GM12878 (cell line): ENCODE measurements around the gene GAPT.

Experiments used
- BCL11A ChIP-seq: IDR thresholded peaks from 2 replicates; pipeline ENCODE4 v1.6.1; 2011; ENCODE audit warnings: low read depth, low read length
- BHLHE40 ChIP-seq, 2 experiments: fragments of 450-650 bp in 1 of 2; IDR thresholded peaks; 2 replicates each; pipeline ENCODE4 v1.6.1; 2011 to 2017; ENCODE audit warnings: low read depth in 2 of 2, borderline replicate concordance in 1 of 2, improper control_type of control experiment in 1 of 2, low read length in 1 of 2, mild to moderate bottlenecking in 1 of 2
- BRCA1 ChIP-seq: IDR thresholded peaks from 2 replicates; pipeline ENCODE4 v1.6.1; 2011; ENCODE audit warnings: low read depth, low read length, improper control_type of control experiment
- CTCF ChIP-seq, 3 experiments: IDR thresholded peaks in 2 of 3; conservative IDR thresholded peaks in 1 of 3; 2 replicates each; pipeline ENCODE4 v1.5.1; 2011; ENCODE audit warnings: low read depth in 3 of 3, low read length in 3 of 3, mild to moderate bottlenecking in 3 of 3, control low read depth in 2 of 3, moderate library complexity in 2 of 3, inconsistent platforms in 1 of 3, mixed read lengths in 1 of 3; ENCODE audit not compliant: control insufficient read depth in 2 of 3, insufficient read depth in 1 of 3; ENCODE audit errors: extremely low read depth in 1 of 3
- NFXL1 ChIP-seq: fragments of 450-650 bp; IDR thresholded peaks from 2 replicates; pipeline ENCODE4 v1.6.1; 2017; ENCODE audit warnings: antibody characterized with exemption, mild to moderate bottlenecking, borderline replicate concordance
- NFYA ChIP-seq: IDR thresholded peaks from 2 replicates; pipeline ENCODE4 v1.6.1; 2011; ENCODE audit warnings: low read depth, mild to moderate bottlenecking, low read length, improper control_type of control experiment, borderline replicate concordance
- NR2C2 ChIP-seq: IDR thresholded peaks from 2 replicates; pipeline ENCODE4 v1.6.1; 2011; ENCODE audit warnings: borderline replicate concordance, low read depth; ENCODE audit not compliant: control insufficient read depth, insufficient read length
- POLR2A ChIP-seq: IDR thresholded peaks from 2 replicates; pipeline ENCODE4 v1.6.1; 2011; ENCODE audit warnings: low read depth, mild to moderate bottlenecking, low read length
- POLR2AphosphoS5 ChIP-seq: IDR thresholded peaks from 2 replicates; pipeline ENCODE4 v1.6.1; 2011; ENCODE audit warnings: mild to moderate bottlenecking, low read length, inconsistent platforms
- RELA ChIP-seq: fragments of 450-650 bp; IDR thresholded peaks from 2 replicates; pipeline ENCODE4 v1.8.0; 2014; ENCODE audit warnings: borderline replicate concordance; ENCODE audit not compliant: partially characterized antibody
- USF1 ChIP-seq: IDR thresholded peaks from 2 replicates; pipeline ENCODE4 v1.6.1; 2011; ENCODE audit warnings: borderline replicate concordance, low read depth, mild to moderate bottlenecking, moderate library complexity, mixed read lengths, low read length; ENCODE audit not compliant: insufficient read depth; ENCODE audit errors: extremely low read length
- YBX1 ChIP-seq: fragments of 450-650 bp; IDR thresholded peaks from 2 replicates; pipeline ENCODE4 v1.6.1; 2016; ENCODE audit warnings: antibody characterized with exemption
- YY1 ChIP-seq: IDR thresholded peaks from 2 replicates; pipeline ENCODE4 v1.6.1; 2011; ENCODE audit warnings: low read depth, mild to moderate bottlenecking, low read length

DNA sequence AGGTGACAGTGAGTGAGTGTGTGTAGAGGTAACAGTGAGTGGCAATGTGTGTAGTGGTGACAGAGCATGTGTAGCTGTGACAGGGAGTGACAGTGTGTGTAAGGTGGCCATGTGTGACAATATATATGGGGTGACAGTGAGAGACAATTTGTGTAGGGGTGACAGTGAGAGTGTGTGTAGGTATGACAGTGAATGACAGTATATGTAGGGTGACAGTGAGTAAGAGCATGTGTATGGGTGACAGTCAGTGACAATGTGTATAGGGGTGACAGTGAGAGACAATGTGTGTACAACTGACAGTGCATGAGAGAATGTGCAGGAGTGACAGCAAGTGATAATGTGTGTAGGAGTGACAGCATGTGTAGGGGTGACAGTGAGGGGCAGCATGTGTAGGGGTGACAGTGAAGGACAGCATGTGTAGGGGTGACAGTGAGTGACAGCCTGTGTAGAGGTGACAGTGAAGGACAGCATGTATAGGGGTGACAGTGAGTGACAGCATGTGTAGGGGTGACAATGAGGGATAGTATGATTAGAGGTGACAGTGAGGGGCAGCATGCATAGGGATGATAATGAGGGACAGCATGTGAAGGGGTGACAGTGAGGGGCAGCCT lies 10.1 kb upstream of the GAPT start:
- TF ChIP-seq CTCF (IDR thresholded peaks at IDR 0.05 in 2 of 3, conservative IDR thresholded peaks at IDR 0.05 in 1 of 3; ENCODE audit: control insufficient read depth in 2 of 3, extremely low read depth in 1 of 3, insufficient read depth in 1 of 3, low read depth in 3 of 3, low read length in 3 of 3): no peak
- TF ChIP-seq NR2C2: no peak
- TF ChIP-seq NFYA: no peak
- no peak for TF ChIP-seq YBX1
- no peak for TF ChIP-seq POLR2AphosphoS5
- TF ChIP-seq USF1: no peak
- no peak for TF ChIP-seq RELA
- TF ChIP-seq BHLHE40 (IDR thresholded peaks at IDR 0.05; ENCODE audit: borderline replicate concordance in 1 of 2, low read depth in 2 of 2, low read length in 1 of 2): no peak
- TF ChIP-seq POLR2A: no peak
- TF ChIP-seq NFXL1: no peak
- no peak for TF ChIP-seq BRCA1
- TF ChIP-seq YY1: no peak
- TF ChIP-seq BCL11A: no peak
